Measurements from ENCODE around the gene FLT1. TPM values are rescaled to one million over a fixed set of nuclear protein-coding genes. Genes with fewer than 3 reads are reported as not detected.

The FLT1 gene
- total RNA-seq, 1 donor from 2014 or later: 0.60 TPM

- TF ChIP-seq CTCF (IDR thresholded peaks at IDR 0.05): no peak
- no peak for DNase-seq (ENCODE audit: low spot score)
- H3K36me3 Mint-ChIP-seq (ENCODE audit: low read depth): no peaks in the 10 kb centered on the region
- no peaks in the 10 kb centered on the region for H3K9me3 Mint-ChIP-seq (ENCODE audit: low read depth)
- H3K4me3 Mint-ChIP-seq (ENCODE audit: unreplicated experiment): no peak overlapping the region
- H3K4me1 Mint-ChIP-seq (ENCODE audit: low read depth): peaks cover 4% of the 10 kb centered on the region
- peaks cover 10% of the 10 kb centered on the region for H3K27me3 Mint-ChIP-seq (ENCODE audit: low read depth)
- no peak overlapping the region for H3K27ac Mint-ChIP-seq (ENCODE audit: unreplicated experiment)
Observed at GRCh38 chr13:28459911-28460310, 35.0 kb downstream of the FLT1 start.

DNA sequence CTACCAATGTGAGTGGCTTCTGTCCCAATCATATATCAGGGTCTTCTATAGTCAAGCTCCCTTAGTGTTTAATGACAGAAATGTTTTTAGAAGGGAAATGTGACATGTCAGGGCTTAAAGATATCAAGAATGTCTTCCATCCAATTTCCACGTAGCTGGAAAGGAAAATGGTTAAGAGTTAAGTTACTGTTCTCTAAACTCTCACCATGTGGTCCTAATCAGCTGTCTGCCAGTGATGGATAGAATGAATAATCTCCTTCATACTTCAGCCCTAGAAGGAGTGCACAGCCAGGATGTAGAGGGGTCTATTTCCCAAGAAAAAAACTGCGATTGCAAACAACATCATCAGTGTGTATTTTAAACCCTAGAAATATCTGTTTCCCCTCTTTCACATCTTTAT is 36.3 kb downstream of the FLT1 start:
- H3K4me3 Mint-ChIP-seq (ENCODE audit: unreplicated experiment): no peak overlapping the region
- DNase-seq (ENCODE audit: low spot score): no peak
- no peak for TF ChIP-seq CTCF (IDR thresholded peaks at IDR 0.05)
- no peaks in the 10 kb centered on the region for H3K36me3 Mint-ChIP-seq (ENCODE audit: low read depth)
- H3K27ac Mint-ChIP-seq (ENCODE audit: unreplicated experiment): no peak overlapping the region
- H3K9me3 Mint-ChIP-seq (ENCODE audit: low read depth): no peaks in the 10 kb centered on the region
- peaks cover 10% of the 10 kb centered on the region for H3K27me3 Mint-ChIP-seq (ENCODE audit: low read depth)
- no peaks in the 10 kb centered on the region for H3K4me1 Mint-ChIP-seq (ENCODE audit: low read depth)

DNA sequence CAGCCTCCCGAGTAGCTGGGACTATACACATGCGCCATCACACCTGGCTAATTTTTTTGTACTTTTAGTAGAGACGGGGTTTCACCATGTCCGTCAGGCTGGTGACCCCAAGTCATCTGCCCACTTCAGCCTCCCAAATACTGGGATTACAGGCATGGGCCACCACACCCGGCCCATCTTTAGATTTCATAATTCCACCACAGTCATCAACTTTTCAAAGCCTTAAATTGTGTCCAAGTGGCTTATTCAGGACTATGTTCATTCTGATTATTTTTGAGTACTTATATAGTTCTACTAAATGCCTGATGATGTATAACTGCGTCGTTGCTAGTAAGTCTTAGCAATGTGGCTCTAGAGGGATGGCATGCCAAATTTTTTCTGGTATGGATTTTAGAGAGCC is 36.9 kb downstream of the FLT1 start:
- H3K4me1 Mint-ChIP-seq (ENCODE audit: low read depth): no peaks in the 10 kb centered on the region
- H3K27ac Mint-ChIP-seq (ENCODE audit: unreplicated experiment): no peak overlapping the region
- peaks cover 10% of the 10 kb centered on the region for H3K27me3 Mint-ChIP-seq (ENCODE audit: low read depth)
- DNase-seq (ENCODE audit: low spot score): no peak
- no peaks in the 10 kb centered on the region for H3K36me3 Mint-ChIP-seq (ENCODE audit: low read depth)
- TF ChIP-seq CTCF (IDR thresholded peaks at IDR 0.05): no peak
- H3K9me3 Mint-ChIP-seq (ENCODE audit: low read depth): no peaks in the 10 kb centered on the region
- no peak overlapping the region for H3K4me3 Mint-ChIP-seq (ENCODE audit: unreplicated experiment)

DNA sequence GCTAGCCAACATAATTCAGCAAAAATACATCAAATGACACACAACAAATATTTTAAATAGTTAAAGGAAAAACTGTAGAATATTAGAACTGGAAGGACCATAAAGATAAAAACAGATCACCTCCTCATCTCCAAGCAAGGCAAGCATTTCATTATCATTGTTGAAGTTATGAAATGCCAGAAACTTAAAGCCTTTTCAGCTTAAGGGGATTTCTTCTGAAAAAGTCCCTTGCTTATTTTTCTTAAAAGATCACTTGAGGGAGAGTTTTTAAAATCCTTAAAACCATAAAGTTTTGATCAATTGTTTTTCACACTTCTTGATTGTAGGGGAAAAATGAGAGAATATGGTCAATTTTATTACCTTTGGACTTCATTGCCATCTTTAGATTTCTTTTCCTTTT is 37.4 kb downstream of the FLT1 start:
- H3K36me3 Mint-ChIP-seq (ENCODE audit: low read depth): no peaks in the 10 kb centered on the region
- no peak for DNase-seq (ENCODE audit: low spot score)
- H3K27ac Mint-ChIP-seq (ENCODE audit: unreplicated experiment): no peak overlapping the region
- no peaks in the 10 kb centered on the region for H3K9me3 Mint-ChIP-seq (ENCODE audit: low read depth)
- peaks cover 2% of the 10 kb centered on the region for H3K4me1 Mint-ChIP-seq (ENCODE audit: low read depth)
- no peak overlapping the region for H3K4me3 Mint-ChIP-seq (ENCODE audit: unreplicated experiment)
- peaks cover 10% of the 10 kb centered on the region for H3K27me3 Mint-ChIP-seq (ENCODE audit: low read depth)
- TF ChIP-seq CTCF (IDR thresholded peaks at IDR 0.05): no peak

- TF ChIP-seq CTCF (IDR thresholded peaks at IDR 0.05): no peak
- DNase-seq (ENCODE audit: low spot score): no peak
- H3K4me3 Mint-ChIP-seq (ENCODE audit: unreplicated experiment): no peak overlapping the region
- peaks cover 20% of the 10 kb centered on the region for H3K4me1 Mint-ChIP-seq (ENCODE audit: low read depth)
- no peaks in the 10 kb centered on the region for H3K36me3 Mint-ChIP-seq (ENCODE audit: low read depth)
- no peaks in the 10 kb centered on the region for H3K9me3 Mint-ChIP-seq (ENCODE audit: low read depth)
- H3K27me3 Mint-ChIP-seq (ENCODE audit: low read depth): peaks cover 10% of the 10 kb centered on the region
- no peak overlapping the region for H3K27ac Mint-ChIP-seq (ENCODE audit: unreplicated experiment)
Observed at GRCh38 chr13:28455580-28456194, 39.2 kb downstream of the FLT1 start.

Data from chondrocyte (in vitro differentiated cells).